AG04449 (cell line): ENCODE data around the gene PNMA1.
"Not testable (repeated sequence)": the region's sequence is repeated elsewhere in the genome, so short reads cannot be mapped to it uniquely, and the experiment has no call there.

Experiments
- CTCF ChIA-PET: fragments of 350-600 bp; formaldehyde crosslinking; extraction: SDS; loops from one replicate; lab custom pipeline; 2021; ENCODE audit warnings: antibody characterized with exemption; lab: Yijun Ruan, JAX
- POLR2A ChIA-PET: fragments of 400-600, 350-600 bp; formaldehyde crosslinking; extraction: SDS; loops from one replicate; lab custom pipeline; 2020; ENCODE audit warnings: antibody characterized with exemption, inconsistent platforms; lab: Yijun Ruan, JAX
- DNase-seq: peaks from one replicate; pipeline ENCODE4 v3.0.0-alpha.2; 2010; ENCODE audit warnings: low read depth, low spot score
- H3K4me3 ChIP-seq: 2 replicates; pipeline ENCODE4 v1.5.1; 2011; ENCODE audit warnings: low read depth, mild to moderate bottlenecking, control low read depth, low read length
- TF ChIP-seq, protein P1 (sequence below): IDR thresholded peaks from one replicate; pipeline ENCODE4 v1.5.1; 2011; ENCODE audit warnings: mild to moderate bottlenecking, moderate library complexity, low read length, control low read depth, inconsistent platforms; ENCODE audit not compliant: insufficient read depth; ENCODE audit errors: missing control alignments

PNMA1 gene

DNA sequence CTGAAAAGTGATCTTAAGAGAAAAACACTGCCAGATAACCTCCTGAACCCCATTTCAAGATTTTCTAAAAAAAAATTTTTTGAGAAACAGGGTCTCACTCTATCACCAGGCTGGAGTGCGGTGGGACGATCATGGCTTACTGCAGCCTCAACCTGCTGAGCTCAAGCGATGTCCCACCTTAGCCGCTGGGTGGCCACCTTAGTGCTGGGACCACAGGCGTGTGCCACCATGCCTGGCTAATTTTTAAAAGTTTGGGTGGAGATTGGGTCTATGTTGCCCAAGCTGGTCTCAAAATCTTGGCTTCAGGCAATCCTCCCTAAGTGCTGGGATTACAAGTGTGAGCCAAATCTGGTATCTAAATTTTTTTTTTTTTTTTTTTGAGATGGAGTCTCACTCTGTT lies 3.4 kb downstream of the PNMA1 start:
- TF ChIP-seq, protein P1, sequence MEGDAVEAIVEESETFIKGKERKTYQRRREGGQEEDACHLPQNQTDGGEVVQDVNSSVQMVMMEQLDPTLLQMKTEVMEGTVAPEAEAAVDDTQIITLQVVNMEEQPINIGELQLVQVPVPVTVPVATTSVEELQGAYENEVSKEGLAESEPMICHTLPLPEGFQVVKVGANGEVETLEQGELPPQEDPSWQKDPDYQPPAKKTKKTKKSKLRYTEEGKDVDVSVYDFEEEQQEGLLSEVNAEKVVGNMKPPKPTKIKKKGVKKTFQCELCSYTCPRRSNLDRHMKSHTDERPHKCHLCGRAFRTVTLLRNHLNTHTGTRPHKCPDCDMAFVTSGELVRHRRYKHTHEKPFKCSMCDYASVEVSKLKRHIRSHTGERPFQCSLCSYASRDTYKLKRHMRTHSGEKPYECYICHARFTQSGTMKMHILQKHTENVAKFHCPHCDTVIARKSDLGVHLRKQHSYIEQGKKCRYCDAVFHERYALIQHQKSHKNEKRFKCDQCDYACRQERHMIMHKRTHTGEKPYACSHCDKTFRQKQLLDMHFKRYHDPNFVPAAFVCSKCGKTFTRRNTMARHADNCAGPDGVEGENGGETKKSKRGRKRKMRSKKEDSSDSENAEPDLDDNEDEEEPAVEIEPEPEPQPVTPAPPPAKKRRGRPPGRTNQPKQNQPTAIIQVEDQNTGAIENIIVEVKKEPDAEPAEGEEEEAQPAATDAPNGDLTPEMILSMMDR: no peak

DNA sequence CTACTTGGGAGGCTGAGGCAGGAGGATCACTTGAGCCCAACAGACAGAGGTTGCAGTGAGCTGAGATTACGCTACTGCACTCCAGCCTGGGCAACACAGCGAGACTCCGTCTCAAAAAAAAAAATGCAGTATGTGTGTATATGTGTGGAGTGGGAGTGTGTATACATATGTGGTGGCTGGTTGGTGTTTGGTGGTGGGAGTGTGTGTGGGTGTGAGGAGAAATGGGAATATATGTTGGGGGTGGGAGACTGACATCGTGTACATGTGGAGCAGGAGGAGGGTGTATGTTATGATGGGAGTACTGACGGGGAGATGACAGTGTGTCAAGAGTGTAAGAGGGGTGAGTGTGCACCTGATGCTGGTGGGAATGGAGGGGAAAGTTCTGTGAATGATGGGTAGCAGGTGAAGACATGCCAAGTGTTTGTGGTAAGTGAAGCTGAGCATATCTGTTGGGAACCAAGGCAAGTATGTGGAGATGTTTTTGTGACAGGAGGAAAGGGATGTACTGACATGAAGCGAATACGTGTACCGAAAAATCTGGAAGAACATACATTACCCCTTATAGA lies 4.2 kb downstream of the PNMA1 start:
- CTCF ChIA-PET: interaction anchor here (0.7 to 2.0 kb wide), 3 partner anchors 14 to 47 kb away, joined by 3 to 9 read pairs (median 3); no protein-coding TSS in a partner anchor
- DNase-seq: no peak
- TF ChIP-seq, protein P1: no peak
- H3K4me3 ChIP-seq: no peak overlapping the region
- POLR2A ChIA-PET: no interaction called here

More for the DNA sequence above, 3.4 kb downstream of the PNMA1 start:
- POLR2A ChIA-PET: no interaction called here
- no peak overlapping the region for H3K4me3 ChIP-seq
- no peak for DNase-seq
- CTCF ChIA-PET: interaction anchor here (0.7 to 2.0 kb wide), 3 partner anchors 13 to 48 kb away, joined by 3 to 9 read pairs (median 3); no protein-coding TSS in a partner anchor

DNA sequence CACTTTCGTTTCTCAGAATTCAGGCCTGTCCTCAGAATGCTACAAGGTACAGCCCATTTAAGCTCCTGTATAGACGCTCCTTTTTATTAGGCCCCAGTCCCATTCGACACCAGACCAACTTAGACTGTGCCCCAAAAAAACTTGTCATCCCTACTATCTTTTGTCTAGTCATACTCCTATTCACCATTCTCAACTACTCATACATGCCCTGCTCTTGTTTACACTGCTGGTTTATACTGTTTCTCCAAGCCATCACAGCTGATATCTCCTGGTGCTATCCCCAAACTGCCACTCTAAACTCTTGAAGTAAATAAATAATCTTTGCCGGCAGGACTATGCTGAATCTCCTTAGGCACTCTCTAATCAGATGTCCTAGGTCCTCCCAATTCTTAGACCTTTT lies 6.1 kb downstream of the PNMA1 start:
- H3K4me3 ChIP-seq, POLR2A ChIA-PET, DNase-seq: not testable (repeated sequence)
- CTCF ChIA-PET: interaction anchor here (0.6 kb wide), 1 partner anchor 180 kb away, joined by 3 read pairs; no protein-coding TSS in a partner anchor

DNA sequence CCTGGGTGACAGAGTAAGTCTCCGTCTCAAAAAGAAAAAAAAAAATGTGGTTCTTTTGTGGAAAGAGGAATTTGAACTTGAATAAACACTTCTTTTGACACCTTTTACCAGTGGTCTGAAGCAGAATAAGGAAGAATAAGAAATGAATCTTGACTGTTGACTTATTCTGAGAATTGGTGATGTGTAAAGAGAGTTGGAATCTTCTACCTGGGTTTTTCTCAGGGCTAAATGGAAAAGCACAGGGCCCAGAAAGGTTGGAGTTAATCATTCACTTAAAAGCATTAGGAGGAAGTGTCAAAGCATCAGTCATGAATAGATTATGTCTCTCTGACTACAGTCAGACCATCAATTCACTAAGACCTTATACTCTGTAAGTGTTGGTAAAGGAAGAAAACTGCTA lies 13.9 kb downstream of the PNMA1 start:
- H3K4me3 ChIP-seq: no peak overlapping the region
- TF ChIP-seq, protein P1: no peak
- POLR2A ChIA-PET: no interaction called here
- no peak for DNase-seq
- CTCF ChIA-PET: no interaction called here

DNA sequence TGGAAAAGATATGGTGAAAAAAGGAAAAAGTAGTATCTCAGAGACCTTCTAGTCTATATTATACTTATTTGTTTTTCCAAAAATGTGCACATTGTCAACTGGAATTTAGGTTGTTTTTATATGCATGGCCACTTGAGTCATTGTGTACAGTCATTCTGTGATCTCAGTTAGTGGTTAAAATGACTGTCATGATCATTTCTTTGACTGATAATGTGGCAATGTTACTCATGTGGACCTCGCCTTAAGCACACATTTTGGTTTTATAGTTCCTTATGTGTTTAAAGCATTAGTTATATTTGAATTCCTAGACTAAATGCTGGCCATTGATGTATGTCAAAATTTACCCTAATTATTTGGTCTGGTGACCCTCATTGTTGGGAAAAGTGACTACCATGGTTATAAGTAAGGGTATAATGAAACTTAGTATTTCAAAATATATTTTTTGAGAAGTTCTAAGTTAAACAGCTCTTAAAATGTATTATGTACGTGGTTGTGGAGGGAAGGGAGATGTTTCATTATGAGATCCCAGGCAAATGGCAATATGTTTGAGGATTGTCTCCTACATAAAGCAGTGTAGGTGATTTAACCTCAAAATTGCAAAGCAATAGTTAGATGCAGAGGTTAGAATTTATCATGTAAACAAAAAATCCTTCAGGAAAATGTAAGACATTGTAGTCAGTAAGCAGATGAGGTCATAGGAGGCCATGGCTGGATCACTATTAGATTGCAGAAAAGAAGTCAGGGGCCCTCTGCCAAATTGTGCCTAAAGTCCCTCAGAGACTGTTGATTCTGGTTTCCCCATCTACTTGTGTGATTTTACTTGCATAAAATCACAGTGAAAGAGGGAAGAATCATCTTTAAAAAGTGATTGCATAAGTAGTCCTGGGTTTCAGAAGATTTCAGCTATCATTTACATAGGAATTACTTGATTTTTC lies 17.5 kb downstream of the PNMA1 start:
- POLR2A ChIA-PET: no interaction called here
- TF ChIP-seq, protein P1: no peak
- CTCF ChIA-PET: no interaction called here
- no peak overlapping the region for H3K4me3 ChIP-seq
- no peak for DNase-seq

DNA sequence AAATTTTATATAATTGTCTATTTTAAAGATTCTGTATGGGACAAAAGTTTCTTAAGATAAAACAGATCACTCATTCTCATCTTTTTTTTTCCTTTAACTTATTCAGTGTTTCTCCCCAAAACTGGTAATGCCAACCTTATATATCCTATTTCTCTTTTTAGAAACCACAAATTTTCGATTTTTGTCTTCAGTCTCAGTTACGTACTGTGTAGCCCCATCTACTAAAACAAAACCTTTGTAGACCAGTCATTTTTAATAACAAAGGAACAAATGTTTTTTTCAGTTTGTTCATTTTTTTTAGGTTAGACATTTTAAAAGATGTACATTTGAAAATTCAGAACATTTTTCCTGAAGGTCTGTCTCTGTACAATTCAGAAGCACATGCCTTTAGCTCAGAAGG lies 18.2 kb downstream of the PNMA1 start:
- CTCF ChIA-PET: no interaction called here
- no peak overlapping the region for H3K4me3 ChIP-seq
- no peak for DNase-seq
- POLR2A ChIA-PET: no interaction called here
- TF ChIP-seq, protein P1: no peak
